ENCODE data around the gene LBX1. TPM values are rescaled to one million over a fixed set of nuclear protein-coding genes. Genes with fewer than 3 reads are reported as not detected.

Gene LBX1
- total RNA-seq, 3 donors from 2014 or later (not counting 1 experiment from before 2014, with no cell fraction given): not detected

GRCh38 chr10:101261702-101262101 lies 32.4 kb upstream of the LBX1 start:
- ATAC-seq: no peak
- H3K36me3 ChIP-seq (ENCODE audit: control insufficient read depth, insufficient read depth, low read length): no peaks in the 10 kb centered on the region
- no peak for DNase-seq
- no peak overlapping the region for H3K27ac Mint-ChIP-seq
- no peaks in the 10 kb centered on the region for H3K4me1 Mint-ChIP-seq
- no peaks in the 10 kb centered on the region for H3K36me3 Mint-ChIP-seq
- intact Hi-C loops (cut with micrococcal nuclease): no loop called here
- WGBS (ENCODE audit: insufficient coverage): 69% methylated on average over 2 of the region's 3 CpGs
- H3K27me3 Mint-ChIP-seq (ENCODE audit: low read depth in 2 of 2): peaks cover 32 to 41% of the 10 kb centered on the region in 2 donors
- peaks cover 9% of the 10 kb centered on the region for H3K27me3 ChIP-seq (ENCODE audit: control insufficient read depth, insufficient read depth, low read length)
- H3K4me3 Mint-ChIP-seq: no peak overlapping the region
- H3K4me1 ChIP-seq (ENCODE audit: control insufficient read depth, insufficient read depth, low read length): no peaks in the 10 kb centered on the region
- peaks cover 5% of the 10 kb centered on the region for H3K9me3 ChIP-seq (ENCODE audit: control insufficient read depth, insufficient read depth, low read length)
- H3K9me3 Mint-ChIP-seq: no peaks in the 10 kb centered on the region
- H3K4me3 ChIP-seq (ENCODE audit: low read length): no peak overlapping the region
- no peak overlapping the region for H3K27ac ChIP-seq (ENCODE audit: low read length)
- TF ChIP-seq CTCF (IDR thresholded peaks at IDR 0.05): no peak

- Mint-ChIP-seq H3K27ac (no peak overlapping the region), H3K27me3 (ENCODE audit: low read depth in 2 of 2) (peaks cover 32 to 41% of the 10 kb centered on the region in 2 donors), H3K4me1 (no peaks in the 10 kb centered on the region), H3K36me3 (no peaks in the 10 kb centered on the region), H3K9me3 (no peaks in the 10 kb centered on the region), H3K4me3 (no peak overlapping the region)
- Histone ChIP-seq H3K9me3 (ENCODE audit: control insufficient read depth, insufficient read depth, low read length) (peaks cover 5% of the 10 kb centered on the region), H3K4me1 (ENCODE audit: control insufficient read depth, insufficient read depth, low read length) (no peaks in the 10 kb centered on the region), H3K36me3 (ENCODE audit: control insufficient read depth, insufficient read depth, low read length) (no peaks in the 10 kb centered on the region), H3K4me3 (ENCODE audit: low read length) (no peak overlapping the region), H3K27me3 (ENCODE audit: control insufficient read depth, insufficient read depth, low read length) (peaks cover 9% of the 10 kb centered on the region), H3K27ac (ENCODE audit: low read length) (no peak overlapping the region)
- ATAC-seq: no peak
- no peak for TF ChIP-seq CTCF (IDR thresholded peaks at IDR 0.05)
- WGBS (ENCODE audit: insufficient coverage): 21% methylated on average over 20 of the region's 21 CpGs
- intact Hi-C loops (cut with micrococcal nuclease): no loop called here
- no peak for DNase-seq
Observed at GRCh38 chr10:101260764-101261481, 31.7 kb upstream of the LBX1 start.

- DNase-seq: no peak
- no peaks in the 10 kb centered on the region for H3K36me3 Mint-ChIP-seq
- TF ChIP-seq CTCF (IDR thresholded peaks at IDR 0.05): no peak
- H3K9me3 Mint-ChIP-seq: no peaks in the 10 kb centered on the region
- Histone ChIP-seq H3K4me1 (ENCODE audit: control insufficient read depth, insufficient read depth, low read length) (no peaks in the 10 kb centered on the region), H3K36me3 (ENCODE audit: control insufficient read depth, insufficient read depth, low read length) (no peaks in the 10 kb centered on the region), H3K4me3 (ENCODE audit: low read length) (no peak overlapping the region), H3K27me3 (ENCODE audit: control insufficient read depth, insufficient read depth, low read length) (peaks cover 6% of the 10 kb centered on the region), H3K27ac (ENCODE audit: low read length) (no peak overlapping the region), H3K9me3 (ENCODE audit: control insufficient read depth, insufficient read depth, low read length) (peaks cover 5% of the 10 kb centered on the region)
- peaks cover 40 to 49% of the 10 kb centered on the region in 2 donors for H3K27me3 Mint-ChIP-seq (ENCODE audit: low read depth in 2 of 2)
- intact Hi-C loops (cut with micrococcal nuclease): no loop called here
- no peaks in the 10 kb centered on the region for H3K4me1 Mint-ChIP-seq
- 100% methylated on average over 2 of the region's 4 CpGs for WGBS (ENCODE audit: insufficient coverage)
- H3K27ac Mint-ChIP-seq: no peak overlapping the region
- H3K4me3 Mint-ChIP-seq: no peak overlapping the region
- ATAC-seq: peak in 1 of 3 donors; percentile 18
Observed at GRCh38 chr10:101258179-101258885, 29.1 kb upstream of the LBX1 start.
